ENCODE data around the gene TBX19.

TBX19 gene

GRCh38 chr1:168300626-168301025, 19.9 kb downstream of the TBX19 start:
- no peak overlapping the region for H3K27ac ChIP-seq
- TF ChIP-seq CTCF (IDR thresholded peaks at IDR 0.05) (no peak), ZFX (IDR thresholded peaks at IDR 0.05; ENCODE audit: borderline replicate concordance) (no peak)

- no peak overlapping the region for H3K27ac ChIP-seq
- TF ChIP-seq ZFX (IDR thresholded peaks at IDR 0.05; ENCODE audit: borderline replicate concordance) (no peak), CTCF (IDR thresholded peaks at IDR 0.05) (no peak)
Measured at GRCh38 chr1:168301664-168302320, 21.1 kb downstream of the TBX19 start.

- TF ChIP-seq CTCF (IDR thresholded peaks at IDR 0.05) = no peak
- no peak overlapping the region for H3K27ac ChIP-seq
Measured at GRCh38 chr1:168303716-168304540, 23.3 kb downstream of the TBX19 start.

GRCh38 chr1:168304865-168305264, 24.2 kb downstream of the TBX19 start:
- TF ChIP-seq ZFX (IDR thresholded peaks at IDR 0.05; ENCODE audit: borderline replicate concordance) (no peak), CTCF (IDR thresholded peaks at IDR 0.05) (no peak)
- no peak overlapping the region for H3K27ac ChIP-seq

- H3K27ac ChIP-seq = no peak overlapping the region
- TF ChIP-seq ZFX (IDR thresholded peaks at IDR 0.05; ENCODE audit: borderline replicate concordance) (no peak), CTCF (IDR thresholded peaks at IDR 0.05) (no peak)
Measured at GRCh38 chr1:168312718-168313604, 32.3 kb downstream of the TBX19 start.

GRCh38 chr1:168316142-168316541, 35.5 kb downstream of the TBX19 start:
- TF ChIP-seq CTCF (IDR thresholded peaks at IDR 0.05) (no peak), ZFX (IDR thresholded peaks at IDR 0.05; ENCODE audit: borderline replicate concordance) (no peak)
- H3K27ac ChIP-seq = no peak overlapping the region
